Gastrocnemius medialis (tissue), 4 donors: Measurements from ENCODE around the gene LRRC1. TPM values are rescaled to one million over a fixed set of nuclear protein-coding genes. Genes with fewer than 3 reads are reported as not detected.

Source experiments
- ATAC-seq, 2 donors: fragments of 150-250 bp; one replicate each; pipeline ENCODE4 v1.9.1; 2016
- DNase-seq, 2 donors: peaks; one replicate each; pipeline ENCODE4 v3.0.0-alpha.2; 2019
- H3K27ac ChIP-seq, 4 donors: fragments of 200-600 bp; sonication (generic); 1 replicate in 1 of 4; 2 replicates in 3 of 4; pipeline ENCODE4 v1.5.1; 2016 to 2018; ENCODE audit warnings: mild to moderate bottlenecking in 2 of 4, moderate library complexity in 1 of 4
- H3K27me3 ChIP-seq, 3 donors: fragments of 200-600 bp; sonication (generic) in 2 of 3; 1 replicate in 1 of 3; 2 replicates in 2 of 3; pipeline versions ENCODE4 v1.5.1 to v1.6.0; 2016 to 2019; ENCODE audit warnings: mild to moderate bottlenecking in 1 of 3, moderate library complexity in 1 of 3
- H3K36me3 ChIP-seq, 2 donors: fragments of 200-600 bp; sonication (generic) in 1 of 2; one replicate each; pipeline ENCODE4 v1.5.1; 2017 to 2018
- H3K4me1 ChIP-seq, 2 donors: fragments of 200-600 bp; sonication (generic) in 1 of 2; one replicate each; pipeline ENCODE4 v1.5.1; 2016 to 2017; ENCODE audit warnings: mild to moderate bottlenecking in 2 of 2
- H3K4me3 ChIP-seq, 4 donors: fragments of 200-600 bp; sonication (generic) in 3 of 4; 1 replicate in 1 of 4; 2 replicates in 3 of 4; pipeline ENCODE4 v1.5.1; 2016 to 2019; ENCODE audit warnings: mild to moderate bottlenecking in 2 of 4
- H3K9me3 ChIP-seq, 3 donors: fragments of 200-600 bp; sonication (generic) in 2 of 3; 1 replicate in 1 of 3; 2 replicates in 2 of 3; pipeline ENCODE4 v1.5.1; 2016 to 2019
- CTCF ChIP-seq, 5 experiments: fragments of 450-650 bp in 3 of 5; fragments of 200-600 bp in 2 of 5; sonication (generic) in 2 of 5; IDR thresholded peaks in 4 of 5; conservative IDR thresholded peaks in 1 of 5; 1 replicate in 4 of 5; 2 replicates in 1 of 5; pipeline ENCODE4 v1.5.1; 2016 to 2019; ENCODE audit warnings: antibody characterized with exemption in 5 of 5, mild to moderate bottlenecking in 3 of 5, moderate library complexity in 3 of 5
- POLR2A ChIP-seq, 2 donors: fragments of 450-650 bp; IDR thresholded peaks; one replicate each; pipeline ENCODE4 v1.6.1; 2017; ENCODE audit warnings: antibody characterized with exemption in 2 of 2, mild to moderate bottlenecking in 2 of 2, moderate library complexity in 2 of 2
- in situ Hi-C, 4 donors: fragments of 200-750 bp; cut with MboI; loops; one replicate each; pipeline versions ENCODE4 v1.15.0 to v1.8.0; 2017; ENCODE audit warnings: low sequenced_read_pairs in 4 of 4
- intact Hi-C: fragments of 100-400 bp; cut with DNase I; formaldehyde crosslinking; loops from one replicate; pipeline ENCODE4 v1.15.1; 2023; ENCODE audit warnings: low total_unique reads
- total RNA-seq, 4 donors: library from RNA; depleted of rRNA; stranded (reverse); fragments of >200 nt; gene quantifications; one replicate each; pipeline versions ENCODE4 v1.1.0 to v1.2.3, GENCODE V29; 2016

Gene LRRC1
- total RNA-seq, 4 donors from 2014 or later = 0.67 to 8.5 (median 2.4) TPM

- no peak overlapping the region for H3K4me3 ChIP-seq
- TF ChIP-seq CTCF (IDR thresholded peaks at IDR 0.05 in 4 of 5, conservative IDR thresholded peaks at IDR 0.05 in 1 of 5) (no peak), POLR2A (IDR thresholded peaks at IDR 0.05) (no peak)
- intact Hi-C loops = no loop called here
- no peak overlapping the region for H3K27ac ChIP-seq
- no peaks in the 10 kb centered on the region for H3K27me3 ChIP-seq
- H3K9me3 ChIP-seq = no peaks in the 10 kb centered on the region
- in situ Hi-C loops = no loop called here
- ATAC-seq (no peak), DNase-seq (no peak)
- no peaks in the 10 kb centered on the region for H3K4me1 ChIP-seq
- H3K36me3 ChIP-seq = no peaks in the 10 kb centered on the region
Measured at GRCh38 chr6:53828215-53828614, 33.4 kb downstream of the LRRC1 start.

GRCh38 chr6:53828966-53829697, 34.3 kb downstream of the LRRC1 start:
- no peak for ATAC-seq
- DNase-seq = no peak
- H3K27me3 ChIP-seq = no peaks in the 10 kb centered on the region
- no peaks in the 10 kb centered on the region for H3K36me3 ChIP-seq
- in situ Hi-C loops = no loop called here
- H3K9me3 ChIP-seq = no peaks in the 10 kb centered on the region
- no peak overlapping the region for H3K4me3 ChIP-seq
- intact Hi-C loops = no loop called here
- H3K4me1 ChIP-seq = no peaks in the 10 kb centered on the region
- no peak overlapping the region for H3K27ac ChIP-seq
- no peak for TF ChIP-seq CTCF (IDR thresholded peaks at IDR 0.05 in 4 of 5, conservative IDR thresholded peaks at IDR 0.05 in 1 of 5)

GRCh38 chr6:53829698-53830221, 35.0 kb downstream of the LRRC1 start:
- DNase-seq = no peak
- no peaks in the 10 kb centered on the region for H3K27me3 ChIP-seq
- no peaks in the 10 kb centered on the region for H3K4me1 ChIP-seq
- in situ Hi-C loops (no loop called here), intact Hi-C loops (no loop called here)
- no peak for ATAC-seq
- no peaks in the 10 kb centered on the region for H3K9me3 ChIP-seq
- H3K36me3 ChIP-seq = no peaks in the 10 kb centered on the region
- no peak overlapping the region for H3K27ac ChIP-seq
- H3K4me3 ChIP-seq = no peak overlapping the region
- TF ChIP-seq CTCF (IDR thresholded peaks at IDR 0.05 in 4 of 5, conservative IDR thresholded peaks at IDR 0.05 in 1 of 5) (no peak), POLR2A (IDR thresholded peaks at IDR 0.05) (no peak)

GRCh38 chr6:53830366-53830765, 35.6 kb downstream of the LRRC1 start:
- DNase-seq = no peak
- H3K4me1 ChIP-seq = no peaks in the 10 kb centered on the region
- H3K9me3 ChIP-seq = no peaks in the 10 kb centered on the region
- TF ChIP-seq CTCF (IDR thresholded peaks at IDR 0.05 in 4 of 5, conservative IDR thresholded peaks at IDR 0.05 in 1 of 5) (no peak), POLR2A (IDR thresholded peaks at IDR 0.05) (no peak)
- ATAC-seq = no peak
- no peak overlapping the region for H3K4me3 ChIP-seq
- in situ Hi-C loops (no loop called here), intact Hi-C loops (no loop called here)
- H3K36me3 ChIP-seq = no peaks in the 10 kb centered on the region
- no peak overlapping the region for H3K27ac ChIP-seq
- no peaks in the 10 kb centered on the region for H3K27me3 ChIP-seq
